Small intestine (tissue), 7 donors: ENCODE data around the gene FOXJ3. TPM values are rescaled to one million over a fixed set of nuclear protein-coding genes. Genes with fewer than 3 reads are reported as not detected.

ENCODE experiments used
- DNase-seq, 2 donors: peaks; one replicate each; pipeline versions ENCODE4 v3.0.0 to v3.0.0-alpha.2; 2013
- FAIRE-seq: peaks from 2 replicates; lab custom pipeline; 2012; peaks lifted over from hg19 to GRCh38; lab: Jason Lieb, UNC
- H3K27ac ChIP-seq, 3 donors: one replicate each; pipeline ENCODE4 v1.5.1; 2013; ENCODE audit warnings: low read length in 2 of 3, mild to moderate bottlenecking in 2 of 3, control low read depth in 1 of 3, inconsistent platforms in 1 of 3, low read depth in 1 of 3, moderate library complexity in 1 of 3
- H3K27me3 ChIP-seq, 3 donors: one replicate each; pipeline ENCODE4 v1.6.1; 2013; ENCODE audit warnings: low read length in 3 of 3, inconsistent platforms in 1 of 3; ENCODE audit not compliant: control insufficient read depth in 3 of 3, insufficient read depth in 3 of 3
- H3K36me3 ChIP-seq, 3 donors: one replicate each; pipeline ENCODE4 v1.6.1; 2013; ENCODE audit warnings: low read length in 3 of 3, inconsistent platforms in 1 of 3, low read depth in 1 of 3, mild to moderate bottlenecking in 1 of 3, moderate library complexity in 1 of 3; ENCODE audit not compliant: control insufficient read depth in 3 of 3, insufficient read depth in 2 of 3
- H3K4me1 ChIP-seq, 3 donors: one replicate each; pipeline ENCODE4 v1.6.1; 2013; ENCODE audit warnings: low read length in 2 of 3, inconsistent platforms in 1 of 3, low read depth in 1 of 3, mild to moderate bottlenecking in 1 of 3, moderate library complexity in 1 of 3; ENCODE audit not compliant: control insufficient read depth in 3 of 3, insufficient read depth in 2 of 3
- H3K4me3 ChIP-seq, 3 donors: one replicate each; pipeline ENCODE4 v1.5.1; 2013; ENCODE audit warnings: low read length in 3 of 3, control low read depth in 1 of 3, inconsistent platforms in 1 of 3, low read depth in 1 of 3, mild to moderate bottlenecking in 1 of 3, moderate library complexity in 1 of 3
- H3K9me3 ChIP-seq, 2 donors: one replicate each; pipeline ENCODE4 v1.6.1; 2013; ENCODE audit warnings: low read depth in 1 of 2, low read length in 1 of 2; ENCODE audit not compliant: control insufficient read depth in 2 of 2, insufficient read depth in 1 of 2
- WGBS, 3 donors: extraction: QIAGEN DNeasy Blood & Tissue Kit; methylation state at CpG; one replicate each; pipeline ENCODE4 v1.1.7; 2013; 5-methylcytosine and 5-hydroxymethylcytosine counted together
- polyA plus RNA-seq, 4 donors: library from polyadenylated mRNA; stranded (reverse) in 3 of 4; unstranded in 1 of 4; fragments of 200-250 nt in 3 of 4; fragments of 120-200 nt in 1 of 4; gene quantifications; one replicate each; pipeline versions ENCODE4 v1.2.1 to v1.2.3, GENCODE V29; 2013
- donor health status: healthy with polysubstance abuse.
- donor health status: control.
- donor health status: control.
- donor health status: Bipolar disorder and iron deficiency.
- donor health status: healthy.

FOXJ3 gene
- polyA plus RNA-seq, 4 donors, result 13.9 to 38.3 (median 15.1) TPM

DNA sequence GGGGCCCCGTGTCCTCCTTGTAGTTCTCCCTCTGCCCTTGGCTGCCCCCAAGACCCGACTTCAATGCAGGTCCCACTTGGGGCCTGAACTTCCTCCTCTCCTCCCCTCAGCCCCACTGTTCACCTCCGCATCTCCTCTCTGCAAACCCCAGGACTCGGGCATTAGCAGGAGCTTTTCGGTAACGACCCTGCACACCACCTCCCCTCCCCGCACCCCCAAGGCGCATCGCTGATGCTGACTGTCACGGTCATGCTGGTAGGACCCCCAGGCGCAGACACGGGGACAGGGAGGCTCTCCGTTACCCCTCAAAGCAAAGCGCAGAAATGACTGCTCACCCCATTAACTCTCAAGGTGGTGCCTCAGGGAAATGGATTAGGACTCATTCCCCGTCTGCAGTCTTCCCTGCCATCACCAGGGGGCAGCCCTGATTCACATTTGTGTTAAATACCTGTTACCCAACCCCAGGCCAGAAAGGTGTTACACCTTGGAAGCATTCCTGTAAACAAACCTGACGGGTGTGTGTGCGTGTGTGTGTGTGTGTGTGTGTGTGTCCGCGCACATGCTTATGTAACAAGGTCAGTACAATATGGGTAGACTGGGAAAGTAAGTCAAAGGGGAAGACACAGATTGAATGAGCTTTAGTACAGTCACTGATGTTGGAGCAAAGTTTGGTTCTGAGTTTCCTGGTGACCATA lies 188.3 kb downstream of the FOXJ3 start:
- Histone ChIP-seq H3K9me3 (no peaks in the 10 kb centered on the region), H3K4me3 (no peak overlapping the region), H3K36me3 (no peaks in the 10 kb centered on the region), H3K4me1 (peaks cover 0 to 2% (median 0%) of the 10 kb centered on the region in 3 donors), H3K27ac (no peak overlapping the region), H3K27me3 (peaks cover 2 to 41% (median 8%) of the 10 kb centered on the region in 3 donors)
- 20 to 22% (median 21%) methylated on average over 19 of the region's 19 CpGs for WGBS, 3 donors
- peak; percentile 91 to 92 for DNase-seq
- no peak for FAIRE-seq

GRCh38 chr1:42145764-42146625 lies 189.0 kb downstream of the FOXJ3 start:
- H3K4me1 ChIP-seq, result peaks cover 0 to 2% (median 0%) of the 10 kb centered on the region in 3 donors
- DNase-seq (no peak), FAIRE-seq (no peak)
- H3K27me3 ChIP-seq, result peaks cover 2 to 41% (median 8%) of the 10 kb centered on the region in 3 donors
- H3K9me3 ChIP-seq, result no peaks in the 10 kb centered on the region
- WGBS, 3 donors, result 55 to 62% (median 60%) methylated on average over 37 to 41 of the region's 41 CpGs
- H3K27ac ChIP-seq, result no peak overlapping the region
- H3K36me3 ChIP-seq, result no peaks in the 10 kb centered on the region
- H3K4me3 ChIP-seq, result no peak overlapping the region

DNA sequence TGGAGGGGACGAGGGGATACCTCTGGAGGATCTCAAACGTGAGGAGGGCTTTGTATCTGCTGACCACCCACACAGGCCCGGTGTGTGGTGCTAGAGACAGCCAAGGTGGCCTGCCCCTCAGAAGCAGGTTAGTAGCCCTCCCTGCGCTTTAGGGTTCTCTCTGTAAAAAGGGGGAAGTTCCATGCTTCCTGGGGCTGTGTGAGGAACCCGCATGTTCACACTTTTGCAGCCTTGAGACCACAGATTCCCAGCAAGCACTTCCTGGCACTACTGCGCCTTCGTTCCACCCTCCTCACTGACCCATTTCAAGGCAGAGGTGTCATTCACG lies 189.7 kb downstream of the FOXJ3 start:
- H3K4me1 ChIP-seq, result no peaks in the 10 kb centered on the region
- H3K27ac ChIP-seq, result no peak overlapping the region
- no peaks in the 10 kb centered on the region for H3K36me3 ChIP-seq
- no peak for FAIRE-seq
- 64 to 71% (median 67%) methylated on average over 8 of the region's 8 CpGs for WGBS, 3 donors
- no peak for DNase-seq
- H3K27me3 ChIP-seq, result peaks cover 2 to 43% (median 8%) of the 10 kb centered on the region in 3 donors
- H3K4me3 ChIP-seq, result no peak overlapping the region
- no peaks in the 10 kb centered on the region for H3K9me3 ChIP-seq

- H3K9me3 ChIP-seq, result no peaks in the 10 kb centered on the region
- WGBS, 3 donors, result 52 to 70% (median 53%) methylated on average over 12 of the region's 12 CpGs
- no peak for FAIRE-seq
- no peak for DNase-seq
- H3K4me1 ChIP-seq, result no peaks in the 10 kb centered on the region
- peaks cover 2 to 44% (median 8%) of the 10 kb centered on the region in 3 donors for H3K27me3 ChIP-seq
- H3K27ac ChIP-seq, result no peak overlapping the region
- no peaks in the 10 kb centered on the region for H3K36me3 ChIP-seq
- no peak overlapping the region for H3K4me3 ChIP-seq
Measured at GRCh38 chr1:42144711-42145388, 190.2 kb downstream of the FOXJ3 start.

DNA sequence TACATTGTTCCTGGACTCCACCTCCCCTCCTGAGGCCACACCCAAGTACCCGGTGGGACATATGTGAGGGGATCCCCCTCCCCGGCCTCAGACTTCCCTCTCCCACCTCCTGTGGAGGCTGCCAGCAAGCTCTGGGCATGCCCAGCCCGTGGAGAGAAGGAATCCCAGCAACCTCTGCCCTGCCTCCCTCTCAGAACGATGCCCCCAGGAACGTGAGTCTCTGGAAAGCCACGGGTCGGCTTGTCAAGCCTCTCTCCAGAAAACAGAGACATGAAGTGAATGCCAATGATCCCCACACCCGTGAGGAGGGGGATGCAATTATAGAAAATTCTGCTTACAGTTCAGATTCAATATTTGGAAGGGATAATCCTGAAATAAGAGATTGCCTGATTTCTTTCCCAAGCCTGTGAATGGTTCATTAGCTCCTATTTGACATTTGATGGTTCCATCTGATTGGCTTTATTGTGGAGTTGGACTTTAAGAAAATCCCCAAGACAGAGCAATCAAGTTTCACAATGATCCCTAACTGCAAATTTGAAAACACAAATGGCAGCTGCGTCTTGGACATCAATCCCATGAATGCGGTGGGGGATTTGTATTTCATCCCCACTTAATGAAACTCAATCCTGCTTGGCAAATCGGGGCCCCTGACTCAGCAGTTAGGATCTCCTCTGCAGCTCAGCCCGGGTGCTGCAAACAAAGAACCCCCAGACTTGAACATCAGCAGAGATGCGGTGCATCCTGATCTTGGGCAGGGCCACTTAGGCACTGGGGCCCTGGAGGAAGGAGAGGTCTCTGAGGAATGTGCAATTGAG lies 190.9 kb downstream of the FOXJ3 start:
- FAIRE-seq, result no peak
- no peaks in the 10 kb centered on the region for H3K36me3 ChIP-seq
- WGBS, 3 donors, result 50 to 60% (median 53%) methylated on average over 13 of the region's 13 CpGs

DNA sequence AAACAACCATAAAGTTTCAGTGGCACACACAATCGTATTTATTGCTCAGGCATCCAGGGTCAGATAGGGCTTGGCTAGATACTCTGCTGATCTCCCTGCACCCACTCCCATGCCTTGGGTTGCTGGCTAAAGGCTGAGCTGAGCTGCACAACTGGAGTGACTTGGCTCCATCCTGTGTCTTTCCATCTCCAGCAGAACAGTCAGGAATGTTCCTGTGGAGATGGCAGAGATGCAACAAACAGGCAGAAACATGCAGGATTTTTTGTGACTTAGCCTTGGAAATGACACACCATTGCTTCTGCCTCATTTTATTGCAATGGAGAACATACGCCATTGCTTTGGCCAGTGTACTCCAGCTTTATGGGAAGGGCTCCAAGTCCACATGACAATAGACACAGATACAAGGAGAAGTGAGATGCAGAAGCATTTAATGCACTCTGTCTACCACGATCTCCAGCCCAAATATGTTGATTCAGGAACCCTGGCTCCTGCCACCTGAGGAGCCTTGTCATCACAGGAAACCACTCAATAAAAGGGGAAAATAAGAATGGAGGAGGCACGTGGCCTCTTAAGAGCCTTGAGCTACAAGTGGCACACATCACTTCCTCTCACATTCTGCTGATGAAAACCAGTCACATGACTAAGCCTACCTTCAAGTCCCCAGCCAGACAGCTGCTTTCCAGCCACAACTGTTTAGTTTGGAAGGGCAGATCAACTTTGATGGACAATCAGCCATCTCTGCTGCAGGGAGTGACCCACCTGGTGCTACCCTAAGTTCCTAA lies 191.9 kb downstream of the FOXJ3 start:
- Histone ChIP-seq H3K9me3 (no peaks in the 10 kb centered on the region), H3K4me3 (no peak overlapping the region), H3K27ac (no peak overlapping the region), H3K36me3 (no peaks in the 10 kb centered on the region), H3K4me1 (no peaks in the 10 kb centered on the region), H3K27me3 (peaks cover 2 to 44% (median 8%) of the 10 kb centered on the region in 3 donors)
- FAIRE-seq (no peak), DNase-seq (no peak)
- WGBS, 3 donors, result 31 to 46% (median 33%) methylated on average over 4 of the region's 4 CpGs

More for the DNA sequence above, 190.9 kb downstream of the FOXJ3 start:
- no peak for DNase-seq
- Histone ChIP-seq H3K4me1 (no peaks in the 10 kb centered on the region), H3K9me3 (no peaks in the 10 kb centered on the region), H3K27me3 (peaks cover 2 to 44% (median 8%) of the 10 kb centered on the region in 3 donors), H3K27ac (no peak overlapping the region), H3K4me3 (no peak overlapping the region)

DNA sequence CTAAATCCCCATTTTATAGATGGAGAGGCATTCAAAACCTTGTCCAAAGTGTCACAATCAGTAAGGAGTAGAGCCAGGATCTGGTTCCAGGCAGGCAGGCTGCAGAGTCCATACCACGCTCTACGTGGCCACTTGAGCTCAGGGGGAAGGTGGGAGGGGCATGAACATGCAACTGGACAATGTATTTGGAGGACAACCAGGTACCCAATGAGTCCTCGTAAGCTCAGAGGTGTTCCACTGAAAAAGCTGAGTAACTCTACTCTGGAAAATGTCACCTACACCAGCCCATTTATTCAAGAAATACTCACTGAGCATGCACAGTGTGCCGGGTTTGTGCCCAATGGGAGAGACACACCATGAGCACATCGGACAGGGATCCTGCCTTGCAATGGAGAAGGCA lies 193.1 kb downstream of the FOXJ3 start:
- H3K27me3 ChIP-seq, result peaks cover 2 to 43% (median 10%) of the 10 kb centered on the region in 3 donors
- FAIRE-seq, result no peak
- no peaks in the 10 kb centered on the region for H3K4me1 ChIP-seq
- H3K4me3 ChIP-seq, result no peak overlapping the region
- H3K27ac ChIP-seq, result no peak overlapping the region
- H3K9me3 ChIP-seq, result no peaks in the 10 kb centered on the region
- no peaks in the 10 kb centered on the region for H3K36me3 ChIP-seq
- 77 to 80% (median 77%) methylated on average over 5 of the region's 5 CpGs for WGBS, 3 donors
- no peak for DNase-seq
